Endothelial cell of umbilical vein (primary cell): ENCODE data around the gene SSH2. TPM values are rescaled to one million over a fixed set of nuclear protein-coding genes. Genes with fewer than 3 reads are reported as not detected.

ENCODE experiments used
- BruUV-seq: library from RNA; stranded (reverse); fragments of 400-500 nt; replicated peaks from 2 replicates; lab custom pipeline; 2021; lab: Mats Ljungman, UMichigan
- CTCF ChIA-PET: fragments of 300-600, 350-600 bp; sonication (Branson Sonifier 250); formaldehyde crosslinking; loops from one replicate; lab custom pipeline; 2021; ENCODE audit warnings: antibody characterized with exemption, inconsistent platforms; lab: Charles Lee
- POLR2A ChIA-PET: fragments of 300-600, 350-600 bp; sonication (Branson Sonifier 250); formaldehyde crosslinking; loops from one replicate; lab custom pipeline; 2021; ENCODE audit warnings: antibody characterized with exemption, inconsistent platforms; lab: Charles Lee
- DNase-seq: peaks from one replicate; pipeline ENCODE4 v3.0.0-alpha.2; 2011; ENCODE audit warnings: low read depth, low spot score
- FAIRE-seq: peaks from 2 replicates; lab custom pipeline; 2011; peaks lifted over from hg19 to GRCh38; lab: Jason Lieb, UNC
- H2AFZ ChIP-seq: 2 replicates; pipeline ENCODE4 v1.6.0; 2012; ENCODE audit warnings: low read depth, low read length, control low read depth, inconsistent platforms
- H3K27ac ChIP-seq: 2 replicates; pipeline ENCODE4 v1.5.1; 2011; ENCODE audit warnings: low read depth, mild to moderate bottlenecking, control low read depth, low read length, moderate library complexity; ENCODE audit not compliant: insufficient read depth
- H3K27me3 ChIP-seq, 2 experiments: 2 replicates each; pipeline versions ENCODE4 v1.6.0 to v1.6.1; 2011; ENCODE audit warnings: low read length in 2 of 2, mixed read lengths in 1 of 2; ENCODE audit not compliant: control insufficient read depth in 2 of 2, insufficient read depth in 2 of 2
- H3K36me3 ChIP-seq, 2 experiments: 2 replicates in 1 of 2; 3 replicates in 1 of 2; pipeline ENCODE4 v1.5.1; 2011; ENCODE audit warnings: low read length in 2 of 2, mild to moderate bottlenecking in 1 of 2, moderate library complexity in 1 of 2; ENCODE audit not compliant: control insufficient read depth in 2 of 2, insufficient read depth in 2 of 2; ENCODE audit errors: extremely low read depth in 1 of 2
- H3K4me1 ChIP-seq: 3 replicates; pipeline ENCODE4 v1.5.1; 2011; ENCODE audit warnings: mild to moderate bottlenecking, low read length; ENCODE audit not compliant: control insufficient read depth, insufficient read depth; ENCODE audit errors: extremely low read depth
- H3K4me2 ChIP-seq: 2 replicates; pipeline ENCODE4 v1.6.1; 2011; ENCODE audit warnings: low read length, control low read depth, mixed read lengths; ENCODE audit not compliant: insufficient read depth
- H3K4me3 ChIP-seq, 3 experiments: fragments of 200-600 bp in 1 of 3; sonication (generic), shearing (Covaris generic) in 1 of 3; replicated peaks in 1 of 3; 2 replicates each; pipeline ENCODE4 v1.5.1; 2011 to 2016; ENCODE audit warnings: control low read depth in 3 of 3, low read length in 3 of 3, mild to moderate bottlenecking in 2 of 3, inconsistent platforms in 1 of 3, low read depth in 1 of 3, moderate library complexity in 1 of 3; ENCODE audit not compliant: insufficient read depth in 1 of 3
- H3K79me2 ChIP-seq: 2 replicates; pipeline ENCODE4 v1.6.0; 2012; ENCODE audit warnings: low read length, inconsistent platforms; ENCODE audit not compliant: control insufficient read depth, insufficient read depth
- H3K9ac ChIP-seq: replicated peaks from 2 replicates; pipeline ENCODE3; 2011; ENCODE audit warnings: low read length, control low read depth; ENCODE audit not compliant: insufficient read depth; ENCODE audit errors: extremely low read depth
- H3K9me1 ChIP-seq: replicated peaks from 3 replicates; pipeline ENCODE4 v1.6.0; 2011; ENCODE audit warnings: mild to moderate bottlenecking, low read length; ENCODE audit not compliant: control insufficient read depth, insufficient read depth; ENCODE audit errors: extremely low read depth
- H3K9me3 ChIP-seq: replicated peaks from 2 replicates; pipeline ENCODE4 v1.5.1; 2012; ENCODE audit warnings: low read length, inconsistent platforms; ENCODE audit not compliant: control insufficient read depth, insufficient read depth
- H4K20me1 ChIP-seq: replicated peaks from 2 replicates; pipeline ENCODE3; 2011; ENCODE audit warnings: mild to moderate bottlenecking, low read length; ENCODE audit not compliant: control insufficient read depth, insufficient read depth; ENCODE audit errors: extremely low read depth
- EZH2 ChIP-seq: IDR thresholded peaks from 2 replicates; pipeline ENCODE4 v1.6.1; 2012; ENCODE audit warnings: borderline replicate concordance, low read depth, mild to moderate bottlenecking, moderate library complexity, low read length, inconsistent platforms; ENCODE audit not compliant: severe bottlenecking
- FOS ChIP-seq: IDR thresholded peaks from 2 replicates; pipeline ENCODE4 v1.6.1; 2011; ENCODE audit warnings: mild to moderate bottlenecking, low read length, moderate library complexity, borderline replicate concordance; ENCODE audit not compliant: insufficient read depth
- GATA2 ChIP-seq: IDR thresholded peaks from 2 replicates; pipeline ENCODE4 v1.7.0; 2011; ENCODE audit warnings: low read depth, mild to moderate bottlenecking, moderate library complexity, mixed read lengths, low read length; ENCODE audit not compliant: insufficient read length, insufficient read depth
- JUN ChIP-seq: IDR thresholded peaks from 2 replicates; pipeline ENCODE4 v1.6.1; 2011; ENCODE audit warnings: borderline replicate concordance, low read depth; ENCODE audit not compliant: insufficient read length, insufficient read depth
- MYC ChIP-seq: IDR thresholded peaks from one replicate; pipeline ENCODE4 v1.6.1; 2011; ENCODE audit warnings: mild to moderate bottlenecking, low read depth, low read length
- POLR2A ChIP-seq: IDR thresholded peaks from 2 replicates; pipeline ENCODE4 v1.6.1; 2012; ENCODE audit warnings: low read depth, mild to moderate bottlenecking, control low read depth, low read length
- POLR2AphosphoS5 ChIP-seq: IDR thresholded peaks from 2 replicates; pipeline ENCODE4 v1.6.1; 2012; ENCODE audit warnings: low read depth, mild to moderate bottlenecking, control low read depth, low read length, moderate library complexity; ENCODE audit not compliant: insufficient read depth
- dilution Hi-C: fragments of 300-500 bp; cut with MboI; formaldehyde crosslinking; loops from one replicate; pipeline ENCODE4 v1.15.0; 2019; ENCODE audit warnings: low sequenced_read_pairs; ENCODE audit not compliant: extremely low pct_ligation_motif_present
- intact Hi-C: fragments of 100-400 bp; cut with micrococcal nuclease; formaldehyde crosslinking; loops from one replicate; pipeline ENCODE4 v1.10.0; 2022
- polyA plus RNA-seq, 4 experiments: library from polyadenylated mRNA; depleted of rRNA in 3 of 4; stranded (reverse) in 3 of 4; unstranded in 1 of 4; fragments of >200 nt; gene quantifications; 2 replicates each; pipeline versions ENCODE4 v1.2.1 to v1.2.3, GENCODE V29; 2011 to 2012; ENCODE audit warnings: missing spikeins in 1 of 4
- total RNA-seq: library from RNA; stranded (reverse); gene quantifications from 2 replicates; pipeline ENCODE4 v1.2.3, GENCODE V29; 2021
- TF ChIP-seq, protein P1 (sequence below): IDR thresholded peaks from 2 replicates; pipeline ENCODE4 v1.6.1; 2011; ENCODE audit not compliant: insufficient read depth, insufficient read length
- TF ChIP-seq, protein P2 (sequence below), 2 donors: IDR thresholded peaks; 1 replicate in 1 of 2; 2 replicates in 1 of 2; pipeline ENCODE4 v1.5.1; 2011; ENCODE audit warnings: low read length in 2 of 2, mild to moderate bottlenecking in 2 of 2, moderate library complexity in 2 of 2, control low read depth in 1 of 2, inconsistent platforms in 1 of 2, low read depth in 1 of 2; ENCODE audit not compliant: insufficient read depth in 1 of 2; ENCODE audit errors: extremely low read depth in 1 of 2

The SSH2 gene
- total and polyA plus RNA-seq, 2 donors (not counting 3 experiments of a cell fraction or from before 2014, with no cell fraction given) = 24.6 to 60.9 TPM

DNA sequence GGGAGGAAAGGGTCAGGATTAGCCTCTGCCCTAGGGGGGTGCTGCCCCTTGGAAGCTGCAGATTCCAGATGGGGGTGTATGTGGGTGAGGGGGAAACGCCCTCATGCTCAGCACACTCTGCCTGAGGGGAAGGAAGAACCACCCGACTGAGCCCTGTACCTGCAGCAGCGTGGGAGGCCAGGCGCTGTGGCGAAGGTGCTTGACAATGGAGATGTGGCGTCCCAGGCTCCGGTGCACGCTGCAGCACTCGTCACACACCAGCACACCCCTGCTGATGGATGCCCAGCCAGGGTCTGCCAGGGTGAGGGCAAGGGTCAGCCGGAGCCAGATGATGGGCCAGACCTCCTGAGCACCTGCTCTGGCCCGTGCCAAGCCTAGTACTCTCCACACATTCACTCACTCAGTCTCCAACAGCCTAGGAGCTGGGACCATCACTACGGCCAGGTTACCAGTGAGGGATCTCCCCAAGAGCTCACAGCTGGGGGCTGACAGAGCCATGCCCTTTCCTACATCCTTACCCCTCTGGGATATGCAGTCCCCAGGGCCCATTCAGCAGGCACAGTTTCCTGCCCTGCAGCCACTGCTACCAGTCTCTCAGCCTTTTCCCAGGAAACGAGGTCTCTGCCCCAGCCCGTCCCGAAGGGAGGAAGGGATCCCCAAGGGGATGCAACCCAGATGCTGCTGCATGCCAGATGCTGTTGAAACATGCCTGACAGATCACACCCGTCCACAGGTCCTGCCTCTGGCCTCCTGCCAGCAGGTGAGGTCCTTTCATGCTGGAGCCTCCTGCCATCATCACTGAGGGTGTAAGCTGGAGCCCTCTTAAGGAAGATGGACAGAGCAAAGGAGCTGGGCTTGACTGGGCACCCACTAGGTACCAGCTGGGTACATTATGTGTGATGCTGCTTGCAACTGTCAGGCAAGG is 346.4 kb downstream of the SSH2 start:
- ChIA-PET POLR2A (no interaction called here), CTCF (interaction anchor here (4.3 to 9.4 kb wide), 2 partner anchors 9 to 33 kb away, joined by 113 to 152 read pairs; partner anchors contain the start of gene ANKRD13B)
- Histone ChIP-seq H3K9me1 (no peaks in the 10 kb centered on the region), H4K20me1 (no peaks in the 10 kb centered on the region), H3K36me3 (peaks cover 15 to 26% of the 10 kb centered on the region in 2 experiments), H3K4me1 (peaks cover 45% of the 10 kb centered on the region), H3K9ac (no peak overlapping the region), H3K4me3 (no peak overlapping the region), H3K27ac (peak overlapping the region; percentile 96), H3K27me3 (no peaks in the 10 kb centered on the region), H3K79me2 (peaks cover 72% of the 10 kb centered on the region), H3K4me2 (no peak overlapping the region), H2AFZ (no peak overlapping the region), H3K9me3 (no peaks in the 10 kb centered on the region)
- BruUV-seq = no TSS peak
- no peak for TF ChIP-seq GATA2
- TF ChIP-seq JUN = no peak
- TF ChIP-seq MYC = no peak
- no peak for TF ChIP-seq POLR2AphosphoS5
- no peak for TF ChIP-seq POLR2A
- no peak for TF ChIP-seq EZH2
- peak; percentile 12 for FAIRE-seq
- intact Hi-C loops (no loop called here), dilution Hi-C loops (no loop called here)
- no peak for DNase-seq

DNA sequence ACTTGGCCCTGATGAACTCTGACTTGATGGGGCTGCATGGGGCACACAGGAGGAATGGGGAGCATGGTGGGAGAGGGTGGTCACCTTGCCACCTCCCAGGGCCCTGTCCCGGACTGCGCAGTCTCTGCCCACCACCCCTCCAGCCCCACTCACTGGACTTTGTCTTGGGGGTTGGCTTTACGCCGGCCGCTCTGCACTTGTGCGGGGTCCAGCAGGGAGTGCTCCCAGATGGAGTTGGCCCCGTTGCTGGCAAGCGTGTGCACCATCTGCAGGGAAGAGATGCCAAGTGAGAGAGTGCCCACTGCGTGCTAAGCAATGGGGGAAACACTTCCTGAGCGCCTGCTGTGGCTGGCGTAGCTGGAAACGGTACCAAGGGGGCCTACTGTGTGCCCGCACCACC is 347.3 kb downstream of the SSH2 start:
- dilution Hi-C loops (no loop called here), intact Hi-C loops (no loop called here)
- Histone ChIP-seq H3K36me3 (peaks cover 18 to 32% of the 10 kb centered on the region in 2 experiments), H3K9ac (no peak overlapping the region), H3K9me3 (no peaks in the 10 kb centered on the region), H2AFZ (no peak overlapping the region), H3K27me3 (no peaks in the 10 kb centered on the region), H3K4me2 (no peak overlapping the region), H3K4me3 (no peak overlapping the region), H3K27ac (no peak overlapping the region), H3K79me2 (peaks cover 63% of the 10 kb centered on the region), H4K20me1 (no peaks in the 10 kb centered on the region), H3K9me1 (no peaks in the 10 kb centered on the region), H3K4me1 (peaks cover 41% of the 10 kb centered on the region)
- FAIRE-seq = no peak
- no TSS peak for BruUV-seq
- DNase-seq = no peak
- CTCF ChIA-PET = interaction anchor here (4.3 to 9.4 kb wide), 2 partner anchors 10 to 33 kb away, joined by 113 to 152 read pairs; partner anchors contain the start of gene ANKRD13B
- POLR2A ChIA-PET = no interaction called here
- no peak for TF ChIP-seq GATA2
- no peak for TF ChIP-seq JUN
- TF ChIP-seq, protein P1, sequence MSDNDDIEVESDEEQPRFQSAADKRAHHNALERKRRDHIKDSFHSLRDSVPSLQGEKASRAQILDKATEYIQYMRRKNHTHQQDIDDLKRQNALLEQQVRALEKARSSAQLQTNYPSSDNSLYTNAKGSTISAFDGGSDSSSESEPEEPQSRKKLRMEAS = no peak
- TF ChIP-seq FOS = no peak
- TF ChIP-seq, protein P2, sequence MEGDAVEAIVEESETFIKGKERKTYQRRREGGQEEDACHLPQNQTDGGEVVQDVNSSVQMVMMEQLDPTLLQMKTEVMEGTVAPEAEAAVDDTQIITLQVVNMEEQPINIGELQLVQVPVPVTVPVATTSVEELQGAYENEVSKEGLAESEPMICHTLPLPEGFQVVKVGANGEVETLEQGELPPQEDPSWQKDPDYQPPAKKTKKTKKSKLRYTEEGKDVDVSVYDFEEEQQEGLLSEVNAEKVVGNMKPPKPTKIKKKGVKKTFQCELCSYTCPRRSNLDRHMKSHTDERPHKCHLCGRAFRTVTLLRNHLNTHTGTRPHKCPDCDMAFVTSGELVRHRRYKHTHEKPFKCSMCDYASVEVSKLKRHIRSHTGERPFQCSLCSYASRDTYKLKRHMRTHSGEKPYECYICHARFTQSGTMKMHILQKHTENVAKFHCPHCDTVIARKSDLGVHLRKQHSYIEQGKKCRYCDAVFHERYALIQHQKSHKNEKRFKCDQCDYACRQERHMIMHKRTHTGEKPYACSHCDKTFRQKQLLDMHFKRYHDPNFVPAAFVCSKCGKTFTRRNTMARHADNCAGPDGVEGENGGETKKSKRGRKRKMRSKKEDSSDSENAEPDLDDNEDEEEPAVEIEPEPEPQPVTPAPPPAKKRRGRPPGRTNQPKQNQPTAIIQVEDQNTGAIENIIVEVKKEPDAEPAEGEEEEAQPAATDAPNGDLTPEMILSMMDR (IDR thresholded peaks at IDR 0.05; ENCODE audit: extremely low read depth in 1 of 2, insufficient read depth in 1 of 2, low read depth in 1 of 2, low read length in 2 of 2) = no peak
- no peak for TF ChIP-seq EZH2
- no peak for TF ChIP-seq POLR2A
- no peak for TF ChIP-seq POLR2AphosphoS5
- no peak for TF ChIP-seq MYC
